HPDE6-E6E7 (cell line): ENCODE data around the gene PLA2G1B.

Source experiments
- DNase-seq: peaks from one replicate; pipeline ENCODE4 v3.0.0; 2011; ENCODE audit warnings: missing footprints; ENCODE audit errors: extremely low spot score

The PLA2G1B gene

DNA sequence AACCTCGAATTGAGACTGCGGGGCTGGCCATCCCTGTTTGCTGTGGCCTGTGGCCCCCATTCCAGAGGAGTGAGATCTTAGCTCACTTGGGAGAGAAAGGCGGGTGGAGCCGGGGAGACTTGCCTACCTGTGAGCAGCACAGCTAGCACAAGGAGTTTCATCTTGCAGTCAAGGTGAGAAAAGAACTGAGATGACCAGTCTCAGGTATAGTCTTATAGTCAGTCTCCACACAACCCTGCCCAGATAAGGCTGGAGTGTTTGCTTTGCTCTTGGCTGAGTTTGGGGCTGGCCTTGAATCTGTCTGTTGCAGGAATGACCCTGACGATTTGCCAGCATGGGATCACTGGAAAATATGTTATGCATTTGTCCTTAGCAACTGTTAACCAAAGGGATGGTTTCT lies at the start of gene PLA2G1B:
Gene PLA2G1B (minus strand): TSS at position 187 of the 400 bp plus-strand sequence. CDS start 26 bp downstream, at position 161.
- no peak for DNase-seq

GRCh38 chr12:120376934-120377572 lies 49.5 kb upstream of the PLA2G1B start:
- no peak for DNase-seq

DNA sequence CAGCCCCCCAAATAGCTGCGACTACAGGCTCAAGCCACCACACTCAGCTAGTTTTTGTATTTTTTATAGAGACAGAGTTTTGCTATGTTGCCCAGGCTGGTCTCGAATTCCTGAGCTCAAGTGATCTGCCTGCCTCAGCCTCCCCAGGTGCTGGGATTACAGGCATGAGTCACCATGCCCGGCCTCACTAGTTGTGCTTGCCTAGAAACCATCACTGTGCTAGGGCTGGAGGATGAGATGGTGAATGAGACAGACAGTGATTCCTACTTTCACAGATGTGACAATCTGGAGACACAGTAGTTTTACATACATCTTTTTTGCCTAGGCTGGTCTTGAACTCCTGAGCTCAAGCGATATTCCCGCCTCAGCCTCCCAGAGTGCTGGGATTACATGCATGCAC lies 48.8 kb upstream of the PLA2G1B start:
- no peak for DNase-seq

GRCh38 chr12:120376009-120376408 lies 48.4 kb upstream of the PLA2G1B start:
- no peak for DNase-seq

- no peak for DNase-seq
Measured at GRCh38 chr12:120373683-120374082, 46.1 kb upstream of the PLA2G1B start.

GRCh38 chr12:120370343-120371243 lies 43.0 kb upstream of the PLA2G1B start:
- DNase-seq, result no peak

GRCh38 chr12:120369603-120370342 lies 42.2 kb upstream of the PLA2G1B start:
- DNase-seq, result no peak

- no peak for DNase-seq
Measured at GRCh38 chr12:120368789-120369602, 41.4 kb upstream of the PLA2G1B start, which contains the start of gene MSI1. Gene MSI1, minus strand, starts transcription at chr12:120369164. Its CDS starts 73 bp downstream, at chr12:120369091.

DNA sequence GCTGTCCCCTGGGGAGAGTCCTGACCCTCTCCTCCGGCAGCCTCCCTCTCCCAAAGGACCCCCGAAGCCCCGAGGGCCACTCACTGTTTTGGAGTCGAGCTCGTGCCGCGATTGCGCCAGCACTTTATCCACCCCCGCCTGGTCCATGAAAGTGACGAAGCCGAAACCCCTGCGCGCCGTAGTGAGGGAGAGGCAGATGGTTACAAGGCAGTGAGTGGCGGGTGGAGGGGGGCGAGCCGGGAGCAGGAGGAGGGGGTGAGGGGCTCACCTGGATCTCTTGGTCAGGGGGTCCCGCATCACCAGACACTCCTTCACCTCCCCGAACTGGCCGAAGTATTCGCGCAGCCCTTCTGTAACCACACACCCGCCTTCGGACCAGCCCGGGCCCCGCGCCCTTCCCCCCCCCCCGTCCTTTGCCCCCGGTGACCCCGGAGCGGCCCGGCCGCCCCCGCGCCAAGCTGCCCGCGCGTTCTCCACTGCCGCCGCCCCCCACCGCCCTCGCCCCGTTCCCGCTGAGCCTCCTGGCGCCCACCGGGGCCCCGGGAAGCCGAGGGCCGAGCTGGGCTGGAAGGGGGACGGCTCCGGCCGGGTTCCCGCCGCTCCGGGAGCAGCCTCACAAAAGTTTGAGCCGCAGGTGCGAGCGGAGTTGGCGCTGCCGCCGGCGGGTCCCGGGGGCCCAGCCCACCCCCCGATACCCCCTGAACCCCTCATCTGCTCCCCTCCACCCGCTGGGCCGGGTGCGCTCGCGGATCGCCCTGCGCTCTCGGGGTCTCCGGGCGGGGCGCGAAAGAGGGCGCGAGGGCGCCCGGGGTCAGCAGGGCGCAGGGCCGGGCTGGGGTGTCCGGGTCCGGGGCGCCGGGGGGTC lies 40.6 kb upstream of the PLA2G1B start:
- DNase-seq, result no peak

DNA sequence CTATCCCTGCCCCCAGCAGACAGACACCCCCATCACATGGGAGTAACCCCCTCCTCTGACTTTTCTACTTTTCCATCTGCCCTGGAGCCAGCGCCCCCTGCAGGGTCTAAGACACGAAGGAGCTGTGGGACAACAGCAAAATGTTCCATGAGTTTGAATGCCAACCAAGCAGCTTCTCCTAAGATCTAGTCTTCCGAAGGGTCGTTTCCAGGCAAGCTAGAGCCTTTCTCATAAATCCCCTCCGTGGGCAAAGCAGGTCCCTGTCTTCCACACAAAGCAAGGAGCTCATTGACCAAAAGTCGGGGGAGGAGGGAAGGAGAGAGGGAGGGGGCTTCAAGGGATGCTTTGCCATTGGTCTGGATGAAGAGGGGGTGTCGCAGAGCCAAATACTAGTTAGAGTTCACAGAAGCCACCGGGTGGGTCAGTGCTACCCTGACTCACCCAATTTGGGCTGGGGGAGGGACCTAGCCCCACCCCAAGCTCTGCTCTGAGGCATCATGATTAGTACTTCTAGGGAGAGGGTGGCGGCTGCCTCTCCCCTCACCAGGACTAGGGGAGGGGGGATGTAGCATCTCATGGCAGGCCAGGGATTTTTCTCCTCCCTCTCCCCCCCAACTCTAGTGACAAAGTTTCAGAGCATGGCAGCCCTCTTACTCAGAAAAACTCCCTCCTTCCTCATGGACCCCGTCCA lies 39.8 kb upstream of the PLA2G1B start:
- no peak for DNase-seq

DNA sequence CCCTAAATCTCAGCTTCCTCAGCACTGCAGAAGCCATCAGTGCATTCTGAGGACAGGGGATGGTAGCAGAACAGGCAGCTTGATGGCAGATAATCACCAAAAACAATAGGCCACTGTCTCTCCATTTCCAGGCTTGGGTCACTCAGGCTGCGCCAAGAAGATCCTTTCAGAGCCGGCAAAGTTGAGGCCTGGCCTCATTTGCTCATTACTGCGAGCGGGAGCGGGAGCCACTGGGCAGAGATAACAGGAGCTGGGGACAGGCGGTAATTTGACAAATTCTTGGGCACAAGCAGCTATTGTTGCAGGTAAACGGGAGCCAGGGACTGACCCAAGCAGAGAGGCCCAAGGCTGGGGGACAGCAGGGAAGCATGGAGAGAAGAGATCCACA lies 39.3 kb upstream of the PLA2G1B start:
- DNase-seq, result no peak

- no peak for DNase-seq
Measured at GRCh38 chr12:120366341-120366705, 38.7 kb upstream of the PLA2G1B start.

- no peak for DNase-seq
Measured at GRCh38 chr12:120365675-120366340, 38.2 kb upstream of the PLA2G1B start.

- DNase-seq, result no peak
Measured at GRCh38 chr12:120364487-120364886, 36.9 kb upstream of the PLA2G1B start.

DNA sequence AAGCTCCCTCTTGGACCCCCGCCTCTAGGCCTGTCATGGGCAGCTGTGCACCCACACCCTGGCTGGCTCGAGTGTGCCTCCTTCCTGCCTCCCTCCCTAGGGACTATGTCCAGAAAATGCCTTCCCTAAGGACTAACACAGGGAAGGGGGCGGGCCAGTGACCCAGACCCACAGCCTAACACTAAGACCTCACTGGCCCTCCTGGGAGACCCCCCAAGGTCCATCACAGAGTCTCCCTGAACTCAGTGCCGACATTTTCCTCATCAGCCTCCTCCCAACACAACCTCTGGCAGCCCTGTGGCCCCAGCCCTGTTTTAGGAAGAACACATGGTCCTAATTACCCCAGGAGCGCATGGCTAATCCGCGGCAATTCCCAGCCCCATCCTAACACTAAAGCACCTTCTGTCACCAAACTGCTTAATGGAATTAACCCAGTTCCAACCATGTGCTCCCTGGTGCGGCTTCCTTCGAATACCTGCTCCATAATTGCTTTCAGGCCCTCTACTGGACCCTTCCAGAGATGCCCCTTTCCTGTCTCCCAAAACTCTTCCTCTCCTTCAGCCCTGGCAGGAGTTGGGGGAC lies 35.8 kb upstream of the PLA2G1B start:
- no peak for DNase-seq

DNA sequence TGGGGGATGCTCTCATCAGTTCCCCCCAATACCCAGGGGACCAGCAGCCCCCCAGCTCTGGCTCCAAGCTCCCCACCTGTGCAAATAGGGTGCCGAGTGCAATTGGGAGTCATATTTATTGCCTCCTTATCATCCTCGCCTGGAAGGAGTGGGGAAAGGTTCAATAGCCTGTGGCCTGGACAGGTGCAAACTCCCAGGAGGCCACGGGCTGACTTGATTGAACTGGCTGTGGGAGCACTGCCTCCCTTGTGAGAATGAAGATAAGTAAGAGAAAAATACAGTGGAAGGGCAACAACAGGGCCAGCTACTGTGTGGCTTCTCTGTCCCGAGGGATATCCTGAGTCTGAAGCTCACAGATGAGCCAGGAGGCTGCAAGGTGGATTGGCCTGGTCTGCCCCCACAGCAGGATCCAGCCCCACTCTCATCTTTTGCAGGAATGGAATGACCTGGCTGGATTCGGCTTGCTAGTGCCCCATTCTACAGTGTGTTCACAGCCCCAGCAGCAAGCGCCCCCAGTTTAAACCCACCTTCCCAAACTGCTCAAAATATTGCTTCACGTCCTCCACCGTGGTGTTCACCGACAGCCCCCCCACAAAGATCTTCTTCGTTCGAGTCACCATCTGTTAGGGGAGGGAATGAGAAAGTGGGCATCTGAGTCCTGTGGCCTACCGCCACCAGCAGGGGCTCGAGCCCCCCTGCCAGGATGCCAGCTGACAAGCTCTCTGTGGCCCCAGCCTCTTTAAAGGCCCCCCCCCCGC lies 35.1 kb upstream of the PLA2G1B start:
- no peak for DNase-seq

DNA sequence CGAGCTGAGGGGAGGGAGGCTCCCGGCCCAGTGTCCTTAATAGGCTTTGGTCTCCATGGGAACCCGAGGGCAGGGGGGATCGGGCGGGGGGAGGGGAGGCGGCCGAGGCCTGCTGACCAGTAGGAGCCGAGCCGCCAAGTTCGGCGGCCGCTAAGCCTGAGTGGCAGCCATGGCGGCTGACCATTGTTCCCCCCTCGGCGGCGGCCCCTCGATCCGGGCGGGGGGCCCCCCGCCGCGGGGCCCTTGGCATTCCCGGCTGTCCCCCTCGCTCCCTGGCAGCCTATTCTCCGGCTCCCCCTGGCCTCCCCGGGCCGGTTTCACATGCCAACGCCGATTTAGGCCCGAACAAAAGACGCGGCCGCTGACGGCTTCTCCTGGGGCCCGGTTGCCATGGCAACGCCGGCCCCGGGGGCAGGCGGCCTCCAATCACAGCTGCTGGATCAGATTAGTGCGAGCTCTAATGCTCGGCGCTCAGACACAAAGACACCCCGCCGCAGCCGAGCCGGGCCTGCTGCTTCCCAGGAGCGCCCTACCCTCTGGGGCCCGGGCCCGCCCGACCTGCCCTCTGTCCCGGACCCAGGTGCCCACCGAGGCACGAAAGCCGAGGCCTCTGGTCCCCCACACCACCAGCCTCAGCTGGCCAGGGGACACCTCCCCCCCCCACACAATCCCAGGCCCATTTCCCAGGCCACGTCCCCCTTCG lies 34.1 kb upstream of the PLA2G1B start:
- DNase-seq, result no peak

- no peak for DNase-seq
Measured at GRCh38 chr12:120359128-120359527, 31.5 kb upstream of the PLA2G1B start.
